Mucosa of stomach (tissue), 1 donor: Measurements from ENCODE around the gene FCN1.

Experiments used
- H3K27me3 ChIP-seq: one replicate; pipeline ENCODE4 v1.7.0; 2013; ENCODE audit warnings: mild to moderate bottlenecking, low read length; ENCODE audit not compliant: control insufficient read depth, insufficient read depth
- H3K36me3 ChIP-seq: one replicate; pipeline ENCODE4 v1.7.0; 2013; ENCODE audit warnings: low read length; ENCODE audit not compliant: control insufficient read depth, insufficient read depth
- H3K4me1 ChIP-seq: one replicate; pipeline ENCODE4 v1.7.0; 2013; ENCODE audit warnings: mild to moderate bottlenecking, low read length; ENCODE audit not compliant: control insufficient read depth, insufficient read depth
- H3K4me3 ChIP-seq: one replicate; pipeline ENCODE4 v1.7.0; 2013; ENCODE audit warnings: low read length
- H3K9ac ChIP-seq: one replicate; pipeline ENCODE4 v1.7.0; 2013; ENCODE audit warnings: mild to moderate bottlenecking, low read length, moderate library complexity
- H3K9me3 ChIP-seq: one replicate; pipeline ENCODE4 v1.7.0; 2013; ENCODE audit warnings: mild to moderate bottlenecking, low read length, moderate library complexity; ENCODE audit not compliant: control insufficient read depth
- donor health status: Pancreatic carcinoma.

The FCN1 gene

GRCh38 chr9:134932606-134933005, 14.9 kb upstream of the FCN1 start:
- Histone ChIP-seq H3K36me3 (no peaks in the 10 kb centered on the region), H3K9ac (no peak overlapping the region), H3K9me3 (no peaks in the 10 kb centered on the region), H3K27me3 (peaks cover 2% of the 10 kb centered on the region), H3K4me1 (no peaks in the 10 kb centered on the region), H3K4me3 (no peak overlapping the region)

- Histone ChIP-seq H3K27me3 (peaks cover 2% of the 10 kb centered on the region), H3K4me3 (no peak overlapping the region), H3K4me1 (no peaks in the 10 kb centered on the region), H3K36me3 (no peaks in the 10 kb centered on the region), H3K9ac (no peak overlapping the region), H3K9me3 (no peaks in the 10 kb centered on the region)
Measured at GRCh38 chr9:134932171-134932570, 14.5 kb upstream of the FCN1 start.

GRCh38 chr9:134930398-134930797, 12.7 kb upstream of the FCN1 start:
- Histone ChIP-seq H3K9ac (no peak overlapping the region), H3K4me3 (no peak overlapping the region), H3K36me3 (no peaks in the 10 kb centered on the region), H3K4me1 (no peaks in the 10 kb centered on the region), H3K9me3 (no peaks in the 10 kb centered on the region), H3K27me3 (peaks cover 2% of the 10 kb centered on the region)

GRCh38 chr9:134929193-134930158, 11.8 kb upstream of the FCN1 start:
- H3K36me3 ChIP-seq = no peaks in the 10 kb centered on the region
- no peaks in the 10 kb centered on the region for H3K9me3 ChIP-seq
- H3K4me1 ChIP-seq = no peaks in the 10 kb centered on the region
- no peaks in the 10 kb centered on the region for H3K27me3 ChIP-seq
- H3K9ac ChIP-seq = no peak overlapping the region
- no peak overlapping the region for H3K4me3 ChIP-seq

GRCh38 chr9:134928436-134929192, 10.9 kb upstream of the FCN1 start:
- Histone ChIP-seq H3K27me3 (no peaks in the 10 kb centered on the region), H3K9me3 (no peaks in the 10 kb centered on the region), H3K4me3 (no peak overlapping the region), H3K4me1 (no peaks in the 10 kb centered on the region), H3K36me3 (no peaks in the 10 kb centered on the region), H3K9ac (no peak overlapping the region)

GRCh38 chr9:134925011-134925511, 7.3 kb upstream of the FCN1 start:
- Histone ChIP-seq H3K4me1 (no peaks in the 10 kb centered on the region), H3K36me3 (no peaks in the 10 kb centered on the region), H3K4me3 (no peak overlapping the region)

GRCh38 chr9:134923466-134923865, 5.8 kb upstream of the FCN1 start:
- no peaks in the 10 kb centered on the region for H3K9me3 ChIP-seq
- no peaks in the 10 kb centered on the region for H3K36me3 ChIP-seq
- H3K4me1 ChIP-seq = no peaks in the 10 kb centered on the region
- H3K4me3 ChIP-seq = no peak overlapping the region
- no peaks in the 10 kb centered on the region for H3K27me3 ChIP-seq
- no peak overlapping the region for H3K9ac ChIP-seq

More at GRCh38 chr9:134925011-134925511, 7.3 kb upstream of the FCN1 start:
- no peaks in the 10 kb centered on the region for H3K27me3 ChIP-seq
- no peak overlapping the region for H3K9ac ChIP-seq
- no peaks in the 10 kb centered on the region for H3K9me3 ChIP-seq

GRCh38 chr9:134922932-134923240, 5.2 kb upstream of the FCN1 start:
- Histone ChIP-seq H3K27me3 (no peaks in the 10 kb centered on the region), H3K9me3 (no peaks in the 10 kb centered on the region), H3K4me3 (no peak overlapping the region), H3K36me3 (no peaks in the 10 kb centered on the region), H3K4me1 (no peaks in the 10 kb centered on the region), H3K9ac (no peak overlapping the region)

GRCh38 chr9:134922066-134922931, 4.6 kb upstream of the FCN1 start:
- Histone ChIP-seq H3K4me3 (no peak overlapping the region), H3K9me3 (no peaks in the 10 kb centered on the region), H3K36me3 (no peaks in the 10 kb centered on the region), H3K4me1 (no peaks in the 10 kb centered on the region), H3K9ac (no peak overlapping the region), H3K27me3 (peaks cover 2% of the 10 kb centered on the region)

GRCh38 chr9:134919303-134919702, 1.6 kb upstream of the FCN1 start:
- no peak overlapping the region for H3K9ac ChIP-seq
- H3K27me3 ChIP-seq = peaks cover 5% of the 10 kb centered on the region
- H3K36me3 ChIP-seq = no peaks in the 10 kb centered on the region
- H3K9me3 ChIP-seq = no peaks in the 10 kb centered on the region
- no peak overlapping the region for H3K4me3 ChIP-seq
- H3K4me1 ChIP-seq = no peaks in the 10 kb centered on the region

- Histone ChIP-seq H3K4me1 (no peaks in the 10 kb centered on the region), H3K36me3 (no peaks in the 10 kb centered on the region), H3K4me3 (no peak overlapping the region), H3K9me3 (no peaks in the 10 kb centered on the region), H3K27me3 (peaks cover 5% of the 10 kb centered on the region), H3K9ac (no peak overlapping the region)
Measured at GRCh38 chr9:134918646-134919045, 934 bp upstream of the FCN1 start.
